Measurements from ENCODE around the gene ACVRL1.

ACVRL1 gene

DNA sequence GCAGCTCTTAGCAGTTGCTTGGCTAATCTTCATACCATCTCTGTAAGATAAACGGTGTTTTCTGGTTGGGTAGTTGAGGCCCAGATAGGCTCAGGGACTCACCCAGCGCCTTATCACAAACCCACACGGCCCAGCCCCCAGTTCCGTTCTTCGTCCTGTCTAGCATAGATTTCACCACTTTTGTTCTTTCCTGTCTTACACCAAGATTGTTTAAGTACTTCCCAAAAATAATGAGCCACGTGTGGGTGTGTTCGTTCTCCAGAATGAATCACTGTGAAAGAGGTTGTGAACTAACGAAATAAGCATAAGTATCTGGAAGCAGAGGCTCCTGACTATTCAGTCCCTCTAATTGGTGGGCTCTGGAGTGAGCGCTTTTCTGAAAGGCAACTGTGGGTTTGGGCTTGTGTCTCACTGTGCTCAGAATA lies 65.6 kb downstream of the ACVRL1 start:
- TF ChIP-seq, protein P1, sequence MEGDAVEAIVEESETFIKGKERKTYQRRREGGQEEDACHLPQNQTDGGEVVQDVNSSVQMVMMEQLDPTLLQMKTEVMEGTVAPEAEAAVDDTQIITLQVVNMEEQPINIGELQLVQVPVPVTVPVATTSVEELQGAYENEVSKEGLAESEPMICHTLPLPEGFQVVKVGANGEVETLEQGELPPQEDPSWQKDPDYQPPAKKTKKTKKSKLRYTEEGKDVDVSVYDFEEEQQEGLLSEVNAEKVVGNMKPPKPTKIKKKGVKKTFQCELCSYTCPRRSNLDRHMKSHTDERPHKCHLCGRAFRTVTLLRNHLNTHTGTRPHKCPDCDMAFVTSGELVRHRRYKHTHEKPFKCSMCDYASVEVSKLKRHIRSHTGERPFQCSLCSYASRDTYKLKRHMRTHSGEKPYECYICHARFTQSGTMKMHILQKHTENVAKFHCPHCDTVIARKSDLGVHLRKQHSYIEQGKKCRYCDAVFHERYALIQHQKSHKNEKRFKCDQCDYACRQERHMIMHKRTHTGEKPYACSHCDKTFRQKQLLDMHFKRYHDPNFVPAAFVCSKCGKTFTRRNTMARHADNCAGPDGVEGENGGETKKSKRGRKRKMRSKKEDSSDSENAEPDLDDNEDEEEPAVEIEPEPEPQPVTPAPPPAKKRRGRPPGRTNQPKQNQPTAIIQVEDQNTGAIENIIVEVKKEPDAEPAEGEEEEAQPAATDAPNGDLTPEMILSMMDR (IDR thresholded peaks at IDR 0.05; ENCODE audit: extremely low read depth, missing control alignments), result no peak
- DNase-seq (ENCODE audit: low spot score), result no peak
